GM19455 (cell line): ENCODE results near the gene HSDL2.
"Not testable (repeated sequence)": the region's sequence is repeated elsewhere in the genome, so short reads cannot be mapped to it uniquely, and the experiment has no call there.

Experiments used
- ATAC-seq: cut with Tn5 transposase; IDR thresholded peaks from one replicate; pipeline ENCODE4 v1.9.1; 2021; ENCODE audit not compliant: unreplicated experiment

HSDL2 gene

DNA sequence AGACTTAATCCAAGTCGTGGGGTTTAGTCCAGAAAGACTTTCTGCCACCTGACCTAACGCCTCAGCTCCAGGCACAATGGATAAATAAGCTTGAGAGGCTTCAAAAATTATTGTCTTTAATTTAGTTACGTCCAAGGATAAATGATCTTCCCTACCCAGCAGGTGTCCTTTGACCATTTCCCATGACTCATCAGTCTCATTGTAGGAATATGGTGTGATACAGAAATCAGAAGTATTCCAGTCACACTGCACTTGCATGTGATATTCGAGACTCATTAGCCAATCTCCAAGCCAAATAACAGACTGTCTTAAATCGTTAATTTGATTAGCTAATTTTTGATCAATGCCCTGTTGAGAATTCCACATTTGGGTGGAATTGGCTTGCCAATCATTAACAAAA lies 13.2 kb downstream of the HSDL2 start:
- not testable (repeated sequence) for ATAC-seq

DNA sequence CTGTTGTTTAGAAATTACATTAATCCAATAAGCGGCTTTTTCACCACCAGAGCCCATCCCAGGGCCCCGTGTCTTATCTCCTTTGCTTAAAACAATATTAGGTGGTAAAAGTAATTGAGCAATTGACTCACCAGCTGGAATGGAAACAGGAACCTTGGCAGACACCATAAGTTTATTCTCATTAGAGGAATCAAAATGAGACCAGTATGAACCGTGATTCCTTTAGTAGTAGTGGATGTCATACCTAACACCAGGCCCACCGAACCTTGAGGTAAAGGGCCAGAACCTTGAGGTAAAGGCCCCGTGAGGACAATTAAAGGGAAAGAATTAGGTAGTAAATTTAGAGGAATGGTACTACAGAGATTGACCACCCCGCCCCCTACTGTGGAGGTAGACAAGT lies 16.5 kb downstream of the HSDL2 start:
- ATAC-seq, result no peak

DNA sequence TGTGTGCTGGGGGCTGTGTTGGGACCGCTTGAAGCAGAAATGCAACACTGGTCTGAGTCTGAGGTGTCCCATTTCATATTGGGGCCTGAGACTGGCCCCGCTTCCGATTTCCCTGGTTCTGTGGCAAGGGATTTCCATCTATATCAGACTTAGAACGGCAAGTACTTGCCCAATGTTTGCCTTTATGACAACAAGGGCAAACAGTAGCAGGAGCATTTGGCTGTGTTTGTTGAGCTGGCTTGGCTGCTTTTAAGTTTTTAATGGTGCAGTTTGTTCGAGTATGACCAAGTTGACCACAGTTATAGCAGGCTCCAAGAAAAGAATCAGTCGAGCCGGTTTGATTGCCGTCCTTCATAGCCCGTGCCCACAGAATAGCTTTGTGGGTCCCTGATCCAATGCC lies 17.0 kb downstream of the HSDL2 start:
- ATAC-seq, result no peak

DNA sequence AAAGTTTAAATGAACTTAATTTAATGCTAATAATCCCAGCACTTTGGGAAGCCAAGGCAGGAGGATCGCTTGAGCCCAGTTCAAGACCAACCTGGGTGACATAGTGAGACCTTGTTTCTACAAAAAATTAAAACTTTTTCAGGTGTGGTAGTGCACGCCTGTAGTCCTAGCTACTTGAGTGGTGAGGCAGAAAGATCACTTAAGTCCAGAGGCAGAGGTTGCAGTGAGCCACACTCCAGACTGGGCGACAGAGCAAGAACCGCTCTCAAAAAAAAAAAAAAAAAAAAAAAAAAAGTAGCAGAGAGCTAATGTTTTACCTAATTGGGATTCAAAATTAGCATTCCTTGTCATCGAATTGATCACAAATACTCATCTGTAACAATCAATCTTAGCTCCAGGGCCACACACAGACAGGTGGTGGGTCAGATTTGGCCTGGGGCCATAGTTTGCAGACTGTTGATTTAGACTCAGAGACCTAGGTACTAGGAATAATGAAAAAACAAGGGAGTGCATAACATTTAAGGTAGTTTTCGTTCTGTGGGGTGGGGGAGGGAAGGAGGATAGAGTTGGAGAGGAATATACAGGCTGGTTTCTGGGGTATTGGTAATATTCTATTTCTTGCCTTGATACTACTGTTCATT lies 21.4 kb downstream of the HSDL2 start:
- no peak for ATAC-seq

DNA sequence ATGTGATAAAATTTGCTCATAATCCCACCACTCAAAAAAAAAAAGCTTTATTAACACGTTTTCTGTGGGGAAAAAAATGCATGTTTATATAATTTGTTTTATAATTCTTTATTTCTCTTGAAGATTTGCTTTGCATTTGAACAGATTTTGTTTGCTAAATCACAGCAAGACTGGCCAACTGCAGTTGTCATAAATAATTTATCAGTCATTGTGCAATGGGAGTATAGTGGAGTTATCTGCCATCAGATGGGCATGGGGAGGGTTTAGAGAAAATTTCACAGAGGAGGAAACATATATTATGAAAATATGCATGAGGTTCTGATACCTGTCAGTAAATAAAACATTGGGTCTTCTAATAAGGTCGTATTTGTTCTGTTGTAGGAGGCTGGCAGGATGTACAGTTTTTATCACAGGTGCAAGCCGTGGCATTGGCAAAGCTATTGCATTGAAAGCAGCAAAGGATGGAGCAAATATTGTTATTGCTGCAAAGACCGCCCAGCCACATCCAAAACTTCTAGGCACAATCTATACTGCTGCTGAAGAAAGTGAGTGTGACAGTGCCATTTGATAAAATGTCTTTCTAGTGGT lies 23.8 kb downstream of the HSDL2 start:
- ATAC-seq, result no peak

DNA sequence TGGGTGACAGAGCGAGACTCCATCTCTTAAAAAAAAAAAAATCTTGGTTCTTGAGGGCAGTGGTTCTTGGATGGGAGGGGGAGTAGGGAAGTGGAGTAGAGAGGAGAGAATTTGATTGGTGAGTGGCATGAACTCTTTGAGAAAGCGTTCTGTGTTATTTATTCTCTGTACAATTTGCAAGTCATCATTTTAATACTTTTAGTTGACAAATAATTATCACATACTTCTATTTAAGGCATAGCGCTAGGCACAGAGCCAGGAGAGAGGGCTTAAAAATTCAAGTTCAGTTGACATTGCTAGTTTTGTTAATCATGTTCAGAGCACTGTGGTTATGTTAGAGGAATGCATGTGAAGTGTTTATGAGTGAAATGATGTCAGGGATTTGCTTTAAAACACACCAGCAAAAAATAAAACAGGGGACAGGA lies 24.6 kb downstream of the HSDL2 start:
- ATAC-seq, result no peak

DNA sequence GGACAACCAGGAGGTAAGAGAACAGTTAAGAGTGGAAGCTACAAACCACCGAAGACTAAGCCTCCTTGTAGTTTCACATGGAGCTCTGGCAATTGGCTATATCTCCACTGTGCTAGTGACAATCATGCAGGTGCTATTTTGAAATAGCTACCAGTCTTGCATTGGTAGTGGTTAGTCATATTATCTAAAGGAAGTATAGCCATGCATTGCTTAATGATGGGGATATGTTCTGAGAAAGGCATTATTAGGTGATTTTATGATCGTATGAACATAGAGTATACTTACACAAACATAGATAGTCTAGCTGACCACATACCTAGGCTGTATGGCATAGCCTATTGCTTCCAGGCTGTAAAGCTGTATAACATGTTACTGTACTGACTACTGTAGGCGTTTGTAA lies 28.4 kb downstream of the HSDL2 start:
- no peak for ATAC-seq

DNA sequence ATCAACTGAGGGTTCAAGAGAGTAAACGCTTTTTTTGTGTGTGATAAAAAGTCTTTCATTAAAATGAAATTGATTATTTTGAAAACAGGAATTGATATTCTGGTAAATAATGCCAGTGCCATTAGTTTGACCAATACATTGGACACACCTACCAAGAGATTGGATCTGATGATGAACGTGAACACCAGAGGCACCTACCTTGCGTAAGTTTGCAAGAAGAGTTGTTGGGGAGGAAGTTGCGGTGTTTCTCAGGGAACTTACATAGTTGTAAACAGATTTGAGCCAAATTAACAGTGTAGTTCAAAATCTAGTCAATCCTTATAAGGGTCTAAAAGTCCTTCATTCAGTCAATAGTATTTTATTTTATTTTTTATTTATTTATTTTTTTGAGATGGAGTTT lies 28.9 kb downstream of the HSDL2 start:
- no peak for ATAC-seq

DNA sequence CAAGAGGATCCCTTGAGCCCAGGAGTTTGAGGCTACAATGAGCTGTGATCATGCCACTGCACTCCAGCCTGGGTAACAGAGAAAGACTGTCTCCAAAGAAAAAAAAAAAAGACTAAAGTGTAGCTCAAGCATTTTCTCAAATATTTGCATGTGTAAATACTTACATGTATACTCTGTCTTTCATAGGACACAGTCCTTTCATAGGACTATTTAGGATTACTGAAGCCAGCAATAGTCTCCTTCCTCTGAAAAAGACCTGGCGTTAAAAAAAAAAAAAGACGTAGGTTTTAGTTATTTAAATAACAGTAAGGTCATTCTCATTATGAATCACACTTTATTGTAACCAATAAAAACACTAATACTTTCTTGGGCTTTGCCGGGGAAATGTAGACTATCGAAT lies 29.9 kb downstream of the HSDL2 start:
- ATAC-seq, result no peak

DNA sequence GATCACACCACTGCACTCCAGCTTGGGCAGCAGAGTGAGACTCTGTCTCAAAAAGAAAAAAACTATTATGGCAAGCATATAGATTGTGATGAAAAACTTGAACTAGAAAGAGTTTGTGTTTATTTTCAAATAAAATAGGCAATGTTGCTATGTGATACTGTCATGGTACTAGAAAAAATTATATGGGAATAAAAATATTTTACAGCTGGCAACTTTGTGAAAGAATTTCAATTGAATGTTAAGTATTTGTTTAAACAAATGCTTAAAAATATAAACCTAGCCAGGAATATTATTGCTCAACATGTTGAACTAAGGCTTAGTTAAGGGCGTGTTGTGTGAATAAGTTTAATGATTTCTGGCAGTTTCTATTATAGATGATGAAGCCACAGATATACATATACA lies 31.7 kb downstream of the HSDL2 start:
- ATAC-seq, result no peak

DNA sequence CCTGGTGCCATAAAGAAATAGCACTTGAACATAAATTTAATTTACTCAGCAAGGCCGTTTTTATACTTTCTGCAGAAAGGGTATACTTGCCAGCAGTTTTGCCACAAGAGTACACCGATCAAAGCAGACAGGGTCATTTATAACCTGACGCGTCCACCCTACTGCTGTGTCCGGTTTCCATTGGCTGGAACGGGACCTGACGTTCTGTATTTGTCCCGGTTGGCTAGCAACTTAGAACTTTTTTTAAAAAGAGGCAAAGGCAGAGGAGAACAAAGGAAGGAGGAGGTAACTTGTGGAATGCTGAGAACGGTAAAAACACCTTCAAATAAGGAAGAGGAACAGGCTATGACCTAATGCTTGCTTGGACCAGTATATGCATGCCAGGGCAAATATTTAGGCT lies 33.8 kb downstream of the HSDL2 start:
- ATAC-seq, result not testable (repeated sequence)

DNA sequence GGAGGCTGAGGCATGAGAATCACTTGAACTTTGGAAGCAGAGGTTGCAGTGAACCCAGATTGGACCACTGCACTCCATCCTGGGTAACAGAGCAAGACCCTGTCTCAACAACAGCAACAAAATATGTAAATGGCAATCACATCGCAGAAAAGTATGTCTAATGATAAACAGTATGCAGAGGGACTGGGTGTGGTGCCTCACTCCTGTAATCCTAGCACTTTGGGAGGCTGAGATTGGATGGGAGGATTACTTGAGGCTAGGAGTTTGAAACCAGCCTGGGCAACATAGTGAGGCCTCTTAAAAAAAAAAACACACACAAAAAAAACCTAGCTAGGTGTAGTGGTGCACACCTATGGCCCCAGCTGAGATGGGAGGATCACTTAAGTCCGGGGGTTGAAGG lies 40.3 kb downstream of the HSDL2 start:
- ATAC-seq, result no peak

DNA sequence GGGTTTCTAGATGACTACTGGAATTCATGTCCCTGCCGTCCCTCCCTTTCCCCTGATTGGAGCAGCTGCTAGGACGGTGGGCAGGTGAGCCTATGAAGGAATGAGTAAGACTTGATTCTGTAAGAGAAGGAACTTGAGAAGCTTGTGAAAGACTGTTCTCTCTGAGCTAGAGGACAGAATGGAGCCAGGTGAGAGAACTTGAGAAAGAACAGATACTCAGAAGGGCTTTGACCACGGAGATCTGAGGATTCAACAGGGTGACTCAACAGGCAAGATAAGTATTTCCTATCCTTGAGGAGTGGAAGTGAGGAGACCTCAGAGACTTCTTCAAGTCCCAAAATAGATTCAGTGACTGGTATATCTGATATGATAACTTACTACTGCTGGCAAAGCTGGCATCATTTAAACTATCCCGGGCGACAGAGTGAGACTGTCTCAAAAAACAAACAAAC lies 41.9 kb downstream of the HSDL2 start:
- ATAC-seq, result no peak

DNA sequence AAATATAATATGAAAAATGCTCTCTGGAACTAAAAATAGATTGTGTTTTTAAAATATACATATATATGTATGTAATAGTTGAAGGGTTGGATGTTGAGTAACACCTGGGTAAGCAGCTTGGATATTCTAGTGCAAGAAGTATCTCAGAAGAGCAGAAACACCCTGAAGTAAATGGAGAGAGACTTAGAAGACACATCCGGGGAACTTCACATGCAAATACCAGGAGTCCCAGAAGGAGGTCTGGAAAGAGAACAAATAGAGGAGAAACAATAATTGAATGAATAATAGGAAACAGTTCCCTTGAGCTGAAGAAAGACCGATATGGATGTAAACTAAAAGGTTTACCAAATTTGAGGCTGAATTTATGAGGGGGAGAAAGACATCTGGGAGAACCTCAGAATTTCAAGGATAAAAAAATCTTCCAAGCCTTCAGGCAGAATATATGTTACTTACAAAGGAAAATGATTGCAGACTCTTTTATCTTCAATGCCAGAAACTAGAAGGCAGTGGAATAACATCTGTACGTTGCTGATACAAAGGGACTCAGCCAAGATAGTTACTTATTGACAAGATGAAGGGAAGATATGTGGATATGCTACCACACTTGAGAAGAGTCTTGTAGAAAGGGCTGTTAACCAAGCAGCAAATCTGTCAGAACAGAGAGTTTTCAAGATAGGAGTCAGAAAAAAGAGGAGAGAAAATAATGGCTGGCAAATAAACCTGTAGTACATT lies 42.7 kb downstream of the HSDL2 start:
- ATAC-seq, result no peak

DNA sequence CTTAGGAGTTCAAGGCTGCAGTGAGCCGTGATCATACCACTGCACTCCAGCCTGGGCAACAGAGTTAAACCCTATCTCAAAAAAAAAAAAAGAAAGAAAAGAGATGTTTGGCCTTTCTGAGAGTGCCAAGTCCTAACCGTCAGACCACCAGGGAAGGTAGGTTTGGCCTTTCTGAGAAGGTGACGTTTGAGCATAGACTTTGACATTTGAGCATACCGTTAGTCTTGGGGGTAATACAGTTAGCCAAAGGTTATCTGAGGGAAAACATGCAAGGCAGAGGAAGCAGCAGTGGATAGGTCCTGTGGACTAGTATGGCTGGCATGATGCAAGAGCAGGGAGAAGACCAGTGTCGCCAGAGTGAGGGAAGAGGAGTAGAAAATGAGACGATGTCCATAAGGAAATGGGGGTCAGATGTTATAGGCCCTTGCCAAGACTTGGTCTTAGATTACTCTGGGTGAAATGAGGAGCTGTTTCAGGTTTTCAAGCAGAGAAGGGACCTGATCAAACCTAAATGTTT lies 50.2 kb downstream of the HSDL2 start:
- no peak for ATAC-seq

DNA sequence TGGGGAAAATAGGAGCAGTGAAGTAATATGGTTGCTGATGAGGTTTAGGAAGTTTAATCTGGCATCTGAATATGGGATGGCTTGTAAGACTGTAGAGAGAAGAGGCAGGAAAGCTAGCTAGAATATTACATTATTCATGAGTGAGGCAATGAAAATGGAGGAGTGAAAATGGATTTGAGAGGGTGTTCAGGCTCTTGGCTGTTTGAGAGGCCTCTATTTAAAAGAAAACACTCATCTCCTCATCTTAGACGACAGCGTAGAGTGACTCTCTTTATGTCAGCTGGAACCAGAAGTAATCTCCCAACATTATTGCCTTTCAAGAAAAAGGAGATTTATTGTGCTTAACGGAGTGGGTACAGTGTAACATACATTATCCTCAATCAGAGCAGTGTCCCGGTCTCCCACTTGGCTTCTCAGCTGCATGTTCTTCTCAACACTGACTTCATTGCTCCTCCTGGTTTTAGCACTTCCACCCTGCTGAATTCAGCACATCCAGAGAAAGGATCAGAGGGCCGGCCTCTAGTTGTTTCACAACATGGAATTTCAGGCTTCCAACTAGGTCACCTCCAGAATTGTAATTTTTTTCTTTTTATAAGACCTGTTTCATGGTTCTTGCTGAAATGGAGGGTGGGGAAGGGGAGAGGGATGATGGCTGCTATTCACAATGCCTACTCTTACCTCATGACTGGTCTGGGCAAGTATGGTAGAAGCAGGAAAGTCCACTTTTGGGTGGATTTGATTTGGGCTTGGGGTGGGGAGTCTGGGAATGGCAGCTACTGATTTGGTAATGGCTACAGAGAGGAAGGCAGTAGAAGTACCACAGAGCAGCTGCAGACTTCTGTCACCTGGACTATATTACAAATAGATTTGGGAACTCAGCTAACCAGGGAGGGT lies 53.8 kb downstream of the HSDL2 start:
- ATAC-seq, result no peak

DNA sequence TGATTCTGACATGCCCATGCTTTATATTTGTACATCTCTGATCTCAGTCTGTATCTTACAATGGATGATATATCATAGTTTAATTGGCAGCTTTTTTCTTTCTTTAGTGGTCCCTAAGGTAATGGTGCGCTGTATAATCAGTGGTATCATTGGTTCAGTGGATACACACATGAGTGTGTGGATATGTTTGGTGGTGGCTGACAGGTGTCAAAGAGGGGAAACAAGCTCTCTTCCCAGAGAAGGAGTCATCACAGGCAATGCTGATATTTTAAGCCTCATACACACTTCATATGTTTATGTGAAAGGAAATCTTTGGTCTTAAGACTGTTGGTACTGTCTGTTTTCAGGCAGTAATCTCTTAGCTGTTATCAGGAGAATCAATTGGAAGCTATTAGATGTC lies 54.6 kb downstream of the HSDL2 start:
- ATAC-seq, result no peak

DNA sequence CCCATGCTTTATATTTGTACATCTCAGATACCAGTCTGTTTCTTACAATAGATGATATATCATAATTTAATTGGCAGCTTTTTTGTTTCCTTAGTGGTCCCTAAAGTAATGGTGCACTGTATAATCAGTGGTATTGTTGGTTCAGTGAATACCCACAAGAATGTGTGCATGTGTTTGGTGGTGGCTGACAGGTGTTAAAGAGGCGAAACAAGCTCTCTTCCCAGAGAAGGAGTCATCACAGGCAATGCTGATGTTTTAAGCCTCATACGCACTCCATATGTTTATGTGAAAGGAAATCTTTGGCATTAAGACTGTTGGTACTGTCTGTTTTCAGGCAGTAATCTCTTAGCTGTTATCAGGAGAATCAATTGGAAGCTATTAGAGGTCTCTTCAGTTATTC lies 57.5 kb downstream of the HSDL2 start:
- no peak for ATAC-seq

DNA sequence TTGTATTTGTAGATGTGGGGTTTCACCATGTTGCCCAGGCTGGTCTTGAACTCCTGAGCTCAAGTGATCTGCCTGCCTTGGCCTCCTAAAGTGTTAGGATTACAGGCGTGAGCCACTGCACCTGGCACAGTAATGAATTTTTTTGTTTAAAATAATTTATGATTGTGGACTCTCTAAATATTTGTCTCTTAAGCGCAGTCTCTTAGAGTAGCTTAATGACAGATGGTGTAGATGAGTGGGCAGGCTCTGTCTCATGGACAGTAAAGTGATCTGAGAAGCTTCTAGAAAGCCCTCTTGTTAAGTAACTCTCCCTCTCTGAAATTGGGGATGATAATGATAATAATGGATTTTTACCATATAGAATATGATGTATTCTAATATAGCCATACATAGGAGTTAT lies 59.3 kb downstream of the HSDL2 start:
- no peak for ATAC-seq

DNA sequence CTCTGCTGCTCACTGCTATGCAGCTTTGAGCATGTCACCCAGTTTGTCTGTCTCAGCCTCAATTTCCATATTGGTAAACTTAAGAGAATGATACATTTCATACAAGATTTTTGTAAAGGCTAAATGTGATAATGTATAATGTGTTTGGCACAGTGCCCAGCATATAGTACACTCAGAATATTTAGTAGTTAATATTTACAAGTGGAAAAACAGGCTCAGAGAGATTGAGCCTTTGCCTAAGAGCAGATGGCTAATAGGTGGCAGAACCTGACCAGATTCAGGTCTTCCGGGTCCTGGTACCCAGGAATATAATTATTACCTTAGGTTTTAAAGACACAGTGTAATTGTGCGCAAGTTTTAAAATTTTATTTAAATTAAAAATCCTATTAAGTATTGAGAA lies 59.9 kb downstream of the HSDL2 start:
- no peak for ATAC-seq

DNA sequence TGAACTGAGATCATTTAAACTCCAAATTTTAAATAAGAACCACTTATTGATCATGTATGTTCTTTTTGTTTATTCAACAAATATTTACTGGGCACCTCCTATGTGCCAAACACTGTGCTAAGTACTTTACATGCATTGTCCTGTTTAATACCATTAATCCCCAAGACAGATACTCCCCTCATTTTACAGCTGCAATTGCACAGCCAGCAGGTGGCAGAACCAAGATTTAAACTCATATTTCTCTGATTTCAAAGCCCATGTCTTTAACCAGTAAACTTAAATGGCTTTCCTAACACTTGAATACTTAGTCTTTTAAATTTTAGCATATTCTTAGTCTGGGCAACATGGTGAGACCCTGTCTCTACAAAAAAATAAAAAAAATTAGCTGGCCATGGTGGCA lies 63.3 kb downstream of the HSDL2 start:
- no peak for ATAC-seq
